Anterior cingulate cortex (tissue), 58 donors: ENCODE measurements around the gene KCND3.

Source experiments
- DNase-seq, 58 donors: peaks; one replicate each; lab custom pipeline; 2025; lab: John Stamatoyannopoulos, UW

Gene KCND3

GRCh38 chr1:111990026-111990877 is 784 bp upstream of the KCND3 start:
- peak in 31 of 58 donors; percentile 11 to 78 (median 41) for DNase-seq

- DNase-seq, result peak in 11 of 58 donors; percentile 6 to 68 (median 33)
Observed at GRCh38 chr1:111988743-111989453, 570 bp downstream of the KCND3 start.

DNA sequence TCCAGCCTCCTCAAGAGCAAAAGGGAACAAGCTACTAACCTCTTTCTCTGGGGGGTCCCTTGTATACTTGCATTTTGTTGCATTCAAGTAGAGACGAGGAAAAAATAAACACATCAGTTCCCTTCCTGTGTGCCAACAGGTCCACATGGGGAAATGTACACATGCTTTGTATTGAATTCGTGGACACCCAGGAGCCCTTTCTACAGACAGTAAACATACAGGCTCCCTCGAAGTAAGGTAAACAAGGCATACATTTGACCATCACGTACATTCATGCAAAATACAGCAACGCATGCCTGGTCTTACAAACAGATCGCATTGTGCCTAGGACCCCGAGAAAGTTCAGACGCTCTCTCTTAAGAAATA is 1.1 kb downstream of the KCND3 start:
- DNase-seq, result no peak

DNA sequence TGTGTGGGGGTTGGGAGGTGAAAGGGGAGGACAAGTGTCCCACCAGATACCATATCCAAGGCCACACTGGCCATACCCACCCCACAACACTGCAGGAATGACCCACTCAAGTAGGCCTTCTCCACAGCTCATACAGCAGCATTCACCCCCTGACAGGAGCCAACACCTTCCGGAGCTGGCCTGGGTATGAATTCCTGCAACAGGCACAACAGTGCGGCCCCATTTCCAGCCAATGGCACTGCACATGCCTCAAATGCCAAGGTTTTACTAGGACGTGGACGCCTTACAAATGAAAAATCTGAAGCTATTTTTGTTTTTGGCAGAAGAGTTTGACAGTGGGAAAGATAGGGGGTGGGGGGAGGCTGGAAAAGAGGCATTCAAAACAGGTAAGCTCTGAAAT is 2.0 kb downstream of the KCND3 start:
- peak in 8 of 58 donors; percentile 3 to 24 (median 17) for DNase-seq

DNA sequence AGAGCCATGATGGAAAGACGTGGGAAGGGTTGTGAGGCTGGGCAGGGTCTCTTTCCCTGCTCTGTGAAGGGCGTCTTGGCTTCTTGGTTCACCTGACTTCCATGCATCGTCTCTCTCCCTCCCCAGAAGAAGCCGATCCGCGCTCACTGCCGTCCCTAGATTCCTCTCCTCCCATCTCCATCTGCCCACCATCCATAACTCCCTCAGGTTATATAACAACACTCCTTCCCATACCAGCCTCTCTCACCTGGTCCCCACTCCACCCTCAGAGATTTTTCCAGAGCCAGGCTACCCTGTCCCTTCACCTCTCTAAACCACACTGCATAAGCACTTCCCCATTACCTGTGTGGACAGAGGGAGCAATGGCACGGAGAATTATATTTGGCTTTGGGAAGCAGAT is 6.0 kb downstream of the KCND3 start:
- no peak for DNase-seq

DNA sequence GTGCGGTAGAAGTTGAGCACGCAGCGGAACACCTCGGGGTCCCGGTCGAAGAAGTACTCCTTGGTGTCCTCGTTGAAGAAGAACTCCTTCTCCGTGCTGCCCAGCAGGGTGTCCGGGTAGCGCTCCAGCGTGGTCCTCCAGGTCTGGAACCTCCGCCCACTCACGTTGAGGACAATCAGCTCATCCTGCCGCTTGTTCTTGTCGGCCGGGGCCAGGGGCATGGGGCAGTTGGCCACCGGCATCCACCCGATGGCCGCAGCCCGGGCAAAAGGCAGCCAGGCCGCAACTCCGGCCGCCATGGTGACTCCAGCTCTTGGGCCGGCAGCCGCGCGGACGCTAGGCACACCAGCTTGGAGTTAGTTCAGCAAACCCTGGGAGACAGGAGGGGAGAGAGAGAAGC is 7.0 kb downstream of the KCND3 start:
- DNase-seq, result no peak

DNA sequence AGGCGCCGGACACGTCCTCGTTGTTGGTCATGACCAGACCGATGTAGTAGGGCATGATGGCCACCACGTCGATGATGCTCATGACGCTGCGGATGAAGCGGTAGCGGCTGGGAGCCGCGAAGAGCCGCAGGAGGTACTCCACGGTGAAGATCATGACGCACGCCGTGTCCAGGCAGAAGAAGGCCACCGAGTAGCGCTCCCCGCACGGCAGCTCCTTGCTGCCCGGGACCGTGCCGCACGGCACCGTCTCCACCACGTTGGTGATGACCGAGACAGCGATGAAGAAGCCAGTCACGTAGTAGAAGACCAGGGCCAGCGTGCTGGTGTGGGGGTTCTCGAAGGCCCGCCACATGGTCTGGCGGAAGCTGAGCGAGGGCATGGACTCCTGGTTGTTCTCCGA is 7.6 kb downstream of the KCND3 start:
- DNase-seq, result no peak

DNA sequence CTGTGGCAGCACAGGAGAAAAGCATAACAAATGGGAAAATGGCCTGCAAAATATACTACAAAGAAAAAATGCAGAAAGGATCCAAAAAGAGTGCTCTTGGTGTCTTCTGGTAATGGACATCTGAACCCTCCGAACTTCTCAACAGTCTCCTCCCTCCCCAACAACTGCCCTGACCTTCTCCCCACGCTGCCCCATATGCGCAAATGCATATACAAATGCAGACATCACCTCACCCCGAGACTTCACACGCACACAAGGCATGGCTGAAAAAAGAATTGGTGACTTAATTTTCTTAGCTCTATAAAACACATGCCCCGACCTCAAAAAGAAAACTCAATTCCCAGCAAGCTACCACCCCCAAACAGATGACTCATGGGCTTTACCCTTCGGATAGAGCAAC is 8.4 kb downstream of the KCND3 start:
- DNase-seq, result no peak

GRCh38 chr1:111980686-111981085 is 8.8 kb downstream of the KCND3 start:
- no peak for DNase-seq

DNA sequence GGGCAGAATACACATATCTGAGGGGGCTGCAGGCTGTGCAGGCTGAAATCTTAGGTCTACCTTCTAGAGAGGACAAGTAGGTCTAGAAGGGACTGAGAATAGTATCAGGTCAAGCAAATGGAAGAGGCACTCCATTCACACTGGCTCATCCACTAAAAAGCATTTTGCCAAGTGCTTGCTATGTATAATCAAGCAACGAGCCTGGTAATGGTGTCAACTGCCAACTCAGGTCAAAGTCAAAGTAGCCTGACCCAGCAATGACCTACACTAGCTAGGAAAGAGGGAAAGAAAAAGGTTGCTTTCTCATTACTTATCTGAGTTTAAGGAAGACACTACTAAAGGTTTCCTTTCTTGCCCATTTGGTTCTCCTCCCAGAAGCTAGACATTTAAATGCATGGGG is 10.8 kb downstream of the KCND3 start:
- DNase-seq, result no peak

- no peak for DNase-seq
Observed at GRCh38 chr1:111977378-111977777, 12.1 kb downstream of the KCND3 start.

- no peak for DNase-seq
Observed at GRCh38 chr1:111976842-111977241, 12.6 kb downstream of the KCND3 start.

DNA sequence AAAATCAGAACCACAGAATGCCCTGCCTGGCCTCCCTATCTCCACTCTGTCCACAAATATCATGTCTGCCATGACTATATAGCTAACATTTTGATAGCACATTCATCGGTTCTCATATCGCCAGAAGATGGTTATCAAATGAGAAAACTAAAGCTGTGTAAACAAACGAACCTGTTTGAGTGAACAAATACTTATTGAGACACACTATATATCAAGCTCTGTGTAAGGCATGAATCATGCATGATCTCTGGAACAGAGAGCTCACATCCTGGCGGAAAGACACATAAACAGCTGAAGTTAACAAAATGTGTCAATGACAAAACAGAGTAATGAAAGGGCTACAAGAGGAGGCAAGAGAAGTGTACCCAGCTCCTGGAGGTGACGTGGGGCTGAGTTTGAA is 13.1 kb downstream of the KCND3 start:
- no peak for DNase-seq

- DNase-seq, result no peak
Observed at GRCh38 chr1:111973150-111973790, 16.2 kb downstream of the KCND3 start.

- no peak for DNase-seq
Observed at GRCh38 chr1:111971396-111971795, 18.1 kb downstream of the KCND3 start.

GRCh38 chr1:111968511-111968910 is 21.0 kb downstream of the KCND3 start:
- no peak for DNase-seq

- no peak for DNase-seq
Observed at GRCh38 chr1:111967886-111968285, 21.6 kb downstream of the KCND3 start.

DNA sequence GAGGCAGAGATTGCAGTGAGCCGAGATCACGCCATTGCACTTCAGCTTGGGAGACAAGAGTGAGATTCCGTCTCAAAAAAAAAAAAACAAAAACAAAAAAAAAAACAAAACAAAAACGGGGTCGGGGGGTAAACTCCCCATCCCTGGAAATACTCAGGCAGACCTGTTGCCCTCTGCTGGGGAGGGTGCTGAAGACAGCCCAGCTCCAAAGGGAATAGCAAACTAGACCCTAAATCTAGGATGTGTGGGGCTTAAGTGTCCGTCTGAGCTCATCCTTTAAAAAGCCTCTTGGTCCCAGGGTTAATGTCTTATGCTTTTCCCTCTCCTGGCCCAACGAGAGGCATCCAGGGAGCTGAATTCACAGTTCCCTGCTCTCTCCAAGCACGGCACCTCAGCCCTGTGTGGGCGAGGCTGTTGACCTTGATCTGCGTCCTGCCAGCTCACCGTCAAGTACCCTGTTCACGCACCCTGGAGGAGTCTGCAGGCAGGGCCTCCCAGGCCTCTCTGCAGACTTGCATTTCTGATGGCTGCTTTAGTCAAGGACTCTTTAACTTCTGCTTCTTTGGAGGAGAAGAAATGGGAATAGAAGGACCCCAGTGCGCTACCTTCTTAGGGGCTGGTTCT is 22.3 kb downstream of the KCND3 start:
- no peak for DNase-seq

- DNase-seq, result no peak
Observed at GRCh38 chr1:111965781-111966443, 23.6 kb downstream of the KCND3 start.

DNA sequence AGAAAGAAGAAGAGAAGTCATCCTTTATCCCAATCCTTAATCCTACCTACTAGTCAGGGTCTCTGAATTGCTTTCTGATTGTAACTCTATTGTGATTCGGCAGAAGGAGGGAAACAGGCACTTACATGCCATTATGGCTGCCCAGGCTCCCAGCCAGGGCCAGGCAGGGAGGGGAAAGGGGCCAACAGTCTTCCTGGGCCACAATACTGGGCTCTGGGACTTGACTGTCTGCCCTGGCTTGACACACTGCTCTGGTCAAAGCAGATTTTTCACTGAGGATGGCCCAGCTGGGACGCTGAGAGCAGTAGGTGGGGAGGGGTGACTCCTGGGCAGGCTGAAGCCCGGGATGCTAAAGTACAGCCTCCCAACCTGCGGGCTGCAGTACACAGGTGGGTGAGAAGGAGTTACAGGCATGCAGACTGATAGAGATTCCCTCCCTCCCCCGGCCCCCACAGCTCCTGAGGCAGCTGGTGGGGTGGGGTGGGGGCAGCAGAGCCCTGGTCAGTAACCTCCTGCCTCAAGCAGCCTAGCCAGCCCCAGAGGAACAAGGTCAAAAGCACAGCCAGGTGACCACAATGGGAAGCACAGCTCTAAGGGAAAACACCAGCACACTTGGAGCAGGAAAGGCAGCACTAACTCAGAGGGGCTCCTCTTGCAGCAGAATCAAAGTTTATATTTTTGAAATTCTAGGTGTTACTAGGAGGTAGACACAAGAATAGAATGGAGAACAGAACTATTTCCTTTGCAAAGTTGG is 25.3 kb downstream of the KCND3 start:
- DNase-seq, result peak in 20 of 58 donors; percentile 8 to 40 (median 16)
